ENCODE data around the gene TMIGD3.
"Not testable (repeated sequence)": the region's sequence is repeated elsewhere in the genome, so short reads cannot be mapped to it uniquely, and the experiment has no call there.

TMIGD3 gene

GRCh38 chr1:111503585-111504060 lies at the start of gene TMIGD3, which contains the start of gene ADORA3:
TMIGD3 (minus strand) TSS chr1:111503633; CDS start chr1:111503354, 279 bp downstream.
ADORA3 (minus strand) TSS chr1:111503633; CDS start chr1:111503354, 279 bp downstream.
- no peak within 1 kb of the TSS for H3K4me3 ChIP-seq (ENCODE audit: low read depth, low read length)
- no peak for DNase-seq (ENCODE audit: low read depth)

- no peak overlapping the region for H3K4me3 ChIP-seq (ENCODE audit: low read depth, low read length)
- peak; percentile 54 for DNase-seq (ENCODE audit: low read depth)
Observed at GRCh38 chr1:111553196-111553595, 49.8 kb upstream of the TMIGD3 start.

GRCh38 chr1:111552587-111552986 lies 49.2 kb upstream of the TMIGD3 start:
- H3K4me3 ChIP-seq (ENCODE audit: low read depth, low read length): no peak overlapping the region
- no peak for DNase-seq (ENCODE audit: low read depth)

GRCh38 chr1:111551623-111552411 lies 48.4 kb upstream of the TMIGD3 start:
- no peak for DNase-seq (ENCODE audit: low read depth)
- H3K4me3 ChIP-seq (ENCODE audit: low read depth, low read length): no peak overlapping the region

- not testable (repeated sequence) for H3K4me3 ChIP-seq (ENCODE audit: low read depth, low read length); DNase-seq (ENCODE audit: low read depth)
Observed at GRCh38 chr1:111547786-111548185, 44.4 kb upstream of the TMIGD3 start.

GRCh38 chr1:111542187-111542586 lies 38.8 kb upstream of the TMIGD3 start:
- no peak for DNase-seq (ENCODE audit: low read depth)
- no peak overlapping the region for H3K4me3 ChIP-seq (ENCODE audit: low read depth, low read length)

GRCh38 chr1:111541721-111542120 lies 38.3 kb upstream of the TMIGD3 start:
- no peak overlapping the region for H3K4me3 ChIP-seq (ENCODE audit: low read depth, low read length)
- no peak for DNase-seq (ENCODE audit: low read depth)

GRCh38 chr1:111540928-111541327 lies 37.5 kb upstream of the TMIGD3 start:
- DNase-seq (ENCODE audit: low read depth): no peak
- H3K4me3 ChIP-seq (ENCODE audit: low read depth, low read length): no peak overlapping the region

- H3K4me3 ChIP-seq (ENCODE audit: low read depth, low read length): no peak overlapping the region
- DNase-seq (ENCODE audit: low read depth): peak; percentile 94
Observed at GRCh38 chr1:111538343-111539025, 35.1 kb upstream of the TMIGD3 start.

GRCh38 chr1:111535256-111536191 lies 32.1 kb upstream of the TMIGD3 start:
- no peak overlapping the region for H3K4me3 ChIP-seq (ENCODE audit: low read depth, low read length)
- DNase-seq (ENCODE audit: low read depth): no peak

GRCh38 chr1:111520053-111520452 lies 16.6 kb upstream of the TMIGD3 start:
- DNase-seq (ENCODE audit: low read depth): no peak
- no peak overlapping the region for H3K4me3 ChIP-seq (ENCODE audit: low read depth, low read length)

GRCh38 chr1:111517469-111518225 lies 14.2 kb upstream of the TMIGD3 start:
- DNase-seq (ENCODE audit: low read depth): no peak
- no peak overlapping the region for H3K4me3 ChIP-seq (ENCODE audit: low read depth, low read length)

GRCh38 chr1:111516005-111516535 lies 12.6 kb upstream of the TMIGD3 start:
- H3K4me3 ChIP-seq (ENCODE audit: low read depth, low read length): peak overlapping the region; percentile 36
- no peak for DNase-seq (ENCODE audit: low read depth)

GRCh38 chr1:111515291-111516004 lies 12.0 kb upstream of the TMIGD3 start:
- peak overlapping the region; percentile 36 for H3K4me3 ChIP-seq (ENCODE audit: low read depth, low read length)
- no peak for DNase-seq (ENCODE audit: low read depth)

- DNase-seq (ENCODE audit: low read depth): no peak
- no peak overlapping the region for H3K4me3 ChIP-seq (ENCODE audit: low read depth, low read length)
Observed at GRCh38 chr1:111513410-111514020, 10.1 kb upstream of the TMIGD3 start.

- H3K4me3 ChIP-seq (ENCODE audit: low read depth, low read length): no peak overlapping the region
- DNase-seq (ENCODE audit: low read depth): no peak
Observed at GRCh38 chr1:111512931-111513330, 9.5 kb upstream of the TMIGD3 start.

GRCh38 chr1:111512132-111512889 lies 8.9 kb upstream of the TMIGD3 start:
- no peak for DNase-seq (ENCODE audit: low read depth)
- H3K4me3 ChIP-seq (ENCODE audit: low read depth, low read length): no peak overlapping the region
